ENCODE data around the gene COX8C. TPM values are rescaled to one million over a fixed set of nuclear protein-coding genes. Genes with fewer than 3 reads are reported as not detected.

The COX8C gene
- polyA plus RNA-seq, 1 of the 3 experiments (the other 2 are of a cell fraction), result not detected

DNA sequence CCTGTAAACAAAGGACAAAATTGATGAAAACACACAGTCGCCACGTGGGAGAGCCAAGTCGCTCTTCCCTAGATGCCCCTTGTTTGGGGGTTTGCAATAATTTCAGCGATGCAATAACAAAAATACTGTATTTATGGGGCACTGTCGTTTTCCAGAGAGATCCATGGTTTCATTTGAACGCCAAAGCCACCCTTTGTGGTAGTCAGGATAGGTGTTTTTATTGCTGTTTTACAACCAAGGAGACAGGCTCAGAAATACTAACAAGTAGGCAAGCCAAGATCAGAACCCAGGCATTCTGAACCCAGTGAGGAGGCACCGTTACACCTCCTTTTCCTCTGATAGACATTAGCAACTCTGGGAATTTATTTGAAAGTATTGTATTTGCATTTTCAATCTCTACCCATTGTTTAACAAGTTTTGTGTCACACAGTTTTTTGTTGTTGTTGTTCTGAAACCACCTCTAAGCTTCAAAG lies 13.3 kb upstream of the COX8C start:
- peak overlapping the region; percentile 84 to 89 for H3K4me3 ChIP-seq (ENCODE audit: low read depth in 2 of 2, low read length in 1 of 2)
- no peaks in the 10 kb centered on the region for H3K9me2 ChIP-seq
- DNase-seq, result no peak
- ChIA-PET CTCF (interaction anchor here (0.9 kb wide), 1 partner anchor 16 kb away, joined by 3 read pairs; no protein-coding TSS in a partner anchor), POLR2A (no interaction called here)
- H3K9me3 ChIP-seq, result no peaks in the 10 kb centered on the region
- WGBS (ENCODE audit: low lambda C conversion rate), result 9% methylated on average over 7 of the region's 7 CpGs
- H3K79me2 ChIP-seq (ENCODE audit: insufficient read depth), result peaks cover 41% of the 10 kb centered on the region
- no peak for TF ChIP-seq POLR2AphosphoS5 (IDR thresholded peaks at IDR 0.05; ENCODE audit: low read depth, low read length)
- TF ChIP-seq, protein P1, sequence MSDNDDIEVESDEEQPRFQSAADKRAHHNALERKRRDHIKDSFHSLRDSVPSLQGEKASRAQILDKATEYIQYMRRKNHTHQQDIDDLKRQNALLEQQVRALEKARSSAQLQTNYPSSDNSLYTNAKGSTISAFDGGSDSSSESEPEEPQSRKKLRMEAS (IDR thresholded peaks at IDR 0.05; ENCODE audit: low read depth), result no peak
- no peak for TF ChIP-seq CHD2 (IDR thresholded peaks at IDR 0.05; ENCODE audit: low read length, partially characterized antibody)
- no peak for TF ChIP-seq RCOR1 (IDR thresholded peaks at IDR 0.05; ENCODE audit: low read length)
- no peak for TF ChIP-seq FOSL2 (IDR thresholded peaks at IDR 0.05; ENCODE audit: borderline replicate concordance, low read depth)
- TF ChIP-seq NFIC (IDR thresholded peaks at IDR 0.05; ENCODE audit: borderline replicate concordance), result no peak
- TF ChIP-seq JUND (IDR thresholded peaks at IDR 0.05), result no peak
- no peak for TF ChIP-seq REST (IDR thresholded peaks at IDR 0.05; ENCODE audit: low read depth, low read length)
- no peak for TF ChIP-seq GABPA (IDR thresholded peaks at IDR 0.05; ENCODE audit: low read depth)
- TF ChIP-seq, protein P2, sequence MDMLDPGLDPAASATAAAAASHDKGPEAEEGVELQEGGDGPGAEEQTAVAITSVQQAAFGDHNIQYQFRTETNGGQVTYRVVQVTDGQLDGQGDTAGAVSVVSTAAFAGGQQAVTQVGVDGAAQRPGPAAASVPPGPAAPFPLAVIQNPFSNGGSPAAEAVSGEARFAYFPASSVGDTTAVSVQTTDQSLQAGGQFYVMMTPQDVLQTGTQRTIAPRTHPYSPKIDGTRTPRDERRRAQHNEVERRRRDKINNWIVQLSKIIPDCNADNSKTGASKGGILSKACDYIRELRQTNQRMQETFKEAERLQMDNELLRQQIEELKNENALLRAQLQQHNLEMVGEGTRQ (IDR thresholded peaks at IDR 0.05; ENCODE audit: borderline replicate concordance, low read depth, low read length), result no peak
- TF ChIP-seq FOXM1 (IDR thresholded peaks at IDR 0.05; ENCODE audit: low read depth), result no peak
- no peaks in the 10 kb centered on the region for H3F3A ChIP-seq (replicated peaks; ENCODE audit: insufficient read depth)
- H3K4me1 ChIP-seq (ENCODE audit: control insufficient read depth in 1 of 2, insufficient read depth in 2 of 2, low read depth in 1 of 2, low read length in 1 of 2), result peaks cover 0 to 19% of the 10 kb centered on the region in 2 experiments; a peak in 3 of 4 replicates
- H3K27me3 ChIP-seq (ENCODE audit: insufficient read depth), result no peaks in the 10 kb centered on the region
- peak overlapping the region; percentile 75 for H3K4me2 ChIP-seq
- peak overlapping the region; percentile 69 for H3K9ac ChIP-seq
- peaks cover 27% of the 10 kb centered on the region for H4K20me1 ChIP-seq (ENCODE audit: insufficient read depth)
- H3K36me3 ChIP-seq (replicated peaks in 1 of 2; ENCODE audit: control insufficient read depth in 1 of 2, insufficient read depth in 2 of 2, low read length in 1 of 2), result no peaks in the 10 kb centered on the region
- H2AFZ ChIP-seq (ENCODE audit: low read depth), result peak overlapping the region; percentile 84
- peak overlapping the region; percentile 79 to 90 for H3K27ac ChIP-seq (ENCODE audit: low read depth in 2 of 2, low read length in 1 of 2)

- H4K20me1 ChIP-seq (ENCODE audit: insufficient read depth), result no peaks in the 10 kb centered on the region
- no peak overlapping the region for H3K9ac ChIP-seq
- no peaks in the 10 kb centered on the region for H3K9me3 ChIP-seq
- TF ChIP-seq FOXJ3 (CRISPR knock-in tag; IDR thresholded peaks at IDR 0.05) (no peak), EP300 (IDR thresholded peaks at IDR 0.05; ENCODE audit: borderline replicate concordance in 1 of 2, low read depth in 1 of 2, low read length in 1 of 2) (no peak), IRF3 (IDR thresholded peaks at IDR 0.05; ENCODE audit: low read depth, low read length) (no peak), RXRA (IDR thresholded peaks at IDR 0.05; ENCODE audit: borderline replicate concordance, low read depth) (no peak)
- H3F3A ChIP-seq (replicated peaks; ENCODE audit: insufficient read depth), result no peaks in the 10 kb centered on the region
- H3K36me3 ChIP-seq (replicated peaks in 1 of 2; ENCODE audit: control insufficient read depth in 1 of 2, insufficient read depth in 2 of 2, low read length in 1 of 2), result no peaks in the 10 kb centered on the region
- no peak overlapping the region for H3K27ac ChIP-seq (ENCODE audit: low read depth in 2 of 2, low read length in 1 of 2)
- WGBS (ENCODE audit: low lambda C conversion rate), result 78% methylated on average over 4 of the region's 4 CpGs
- ChIA-PET CTCF (no interaction called here), POLR2A (no interaction called here)
- H3K27me3 ChIP-seq (ENCODE audit: insufficient read depth), result no peaks in the 10 kb centered on the region
- peaks cover 5% of the 10 kb centered on the region; the same call in 1 of the 2 replicates for H3K79me2 ChIP-seq (ENCODE audit: insufficient read depth)
- peaks cover 0 to 8% of the 10 kb centered on the region in 2 experiments; a peak in 2 of 4 replicates for H3K4me1 ChIP-seq (ENCODE audit: control insufficient read depth in 1 of 2, insufficient read depth in 2 of 2, low read depth in 1 of 2, low read length in 1 of 2)
- no peak overlapping the region for H2AFZ ChIP-seq (ENCODE audit: low read depth)
- no peaks in the 10 kb centered on the region for H3K9me2 ChIP-seq
- no peak overlapping the region for H3K4me3 ChIP-seq (ENCODE audit: low read depth in 2 of 2, low read length in 1 of 2)
- no peak overlapping the region for H3K4me2 ChIP-seq
- no peak for DNase-seq
These were observed 9.7 kb upstream of the COX8C start for GRCh38 chr14:93337143-93337753.
